Measurements from ENCODE around the gene TCF7L2.

DNA sequence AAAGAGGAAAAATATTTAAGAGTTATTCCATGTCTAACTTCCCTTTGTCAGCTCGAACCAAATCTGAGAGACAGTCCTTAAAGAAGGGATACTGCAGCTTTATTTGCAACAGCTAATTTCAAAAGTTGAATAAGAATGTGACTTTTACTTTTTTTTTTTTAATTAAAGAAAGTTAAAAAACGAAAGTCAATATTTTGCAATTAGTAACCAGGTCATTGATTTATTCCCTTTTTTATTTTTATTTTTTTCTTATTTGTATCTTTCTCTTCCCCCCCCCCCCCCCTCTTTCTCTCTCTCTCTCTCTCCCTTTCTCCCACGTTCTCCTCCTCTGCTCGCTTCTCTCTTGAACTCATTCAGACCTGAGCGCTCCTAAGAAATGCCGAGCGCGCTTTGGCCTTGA, 209.5 kb downstream of the TCF7L2 start:
- TF ChIP-seq EZH2 (IDR thresholded peaks at IDR 0.05; ENCODE audit: borderline replicate concordance, insufficient read depth, low read length, poor library complexity, severe bottlenecking) (no peak), EP300 (conservative IDR thresholded peaks at IDR 0.05; ENCODE audit: poor library complexity, severe bottlenecking) (no peak), SMC3 (conservative IDR thresholded peaks at IDR 0.05; ENCODE audit: poor library complexity) (no peak), RAD21 (conservative IDR thresholded peaks at IDR 0.05) (no peak)
- TF ChIP-seq, protein P1, sequence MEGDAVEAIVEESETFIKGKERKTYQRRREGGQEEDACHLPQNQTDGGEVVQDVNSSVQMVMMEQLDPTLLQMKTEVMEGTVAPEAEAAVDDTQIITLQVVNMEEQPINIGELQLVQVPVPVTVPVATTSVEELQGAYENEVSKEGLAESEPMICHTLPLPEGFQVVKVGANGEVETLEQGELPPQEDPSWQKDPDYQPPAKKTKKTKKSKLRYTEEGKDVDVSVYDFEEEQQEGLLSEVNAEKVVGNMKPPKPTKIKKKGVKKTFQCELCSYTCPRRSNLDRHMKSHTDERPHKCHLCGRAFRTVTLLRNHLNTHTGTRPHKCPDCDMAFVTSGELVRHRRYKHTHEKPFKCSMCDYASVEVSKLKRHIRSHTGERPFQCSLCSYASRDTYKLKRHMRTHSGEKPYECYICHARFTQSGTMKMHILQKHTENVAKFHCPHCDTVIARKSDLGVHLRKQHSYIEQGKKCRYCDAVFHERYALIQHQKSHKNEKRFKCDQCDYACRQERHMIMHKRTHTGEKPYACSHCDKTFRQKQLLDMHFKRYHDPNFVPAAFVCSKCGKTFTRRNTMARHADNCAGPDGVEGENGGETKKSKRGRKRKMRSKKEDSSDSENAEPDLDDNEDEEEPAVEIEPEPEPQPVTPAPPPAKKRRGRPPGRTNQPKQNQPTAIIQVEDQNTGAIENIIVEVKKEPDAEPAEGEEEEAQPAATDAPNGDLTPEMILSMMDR (IDR thresholded peaks at IDR 0.05; ENCODE audit: poor library complexity, severe bottlenecking): no peak
